Measurements from ENCODE around the gene NELFA. TPM values are rescaled to one million over a fixed set of nuclear protein-coding genes. Genes with fewer than 3 reads are reported as not detected.

NELFA gene
- total RNA-seq, 6 experiments from 2014 or later = 6.6 to 14.7 (median 8.7) TPM

DNA sequence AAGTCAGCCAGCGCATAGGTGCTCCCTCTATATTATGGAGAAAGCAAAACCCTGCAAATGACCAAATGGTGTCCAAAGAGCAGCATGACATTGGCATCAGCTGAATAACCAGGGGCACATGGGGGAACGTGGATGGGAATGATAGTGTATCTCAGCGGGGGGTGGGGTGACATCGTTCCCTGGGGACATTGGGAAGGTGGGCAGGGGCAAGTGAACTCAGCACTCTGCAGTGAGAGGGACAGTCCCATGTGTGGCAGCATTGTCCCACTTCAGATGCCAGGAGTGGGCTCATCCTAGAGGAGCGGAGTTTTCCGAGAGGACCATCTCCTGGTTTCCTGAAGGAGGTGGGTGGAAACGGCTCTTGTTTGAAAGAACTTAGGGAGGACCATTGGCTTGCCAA is 64.8 kb downstream of the NELFA start:
- H3K9me3 ChIP-seq = no peaks in the 10 kb centered on the region
- H3K27me3 ChIP-seq = no peaks in the 10 kb centered on the region
- intact Hi-C loops (cut with DNase I) = no loop called here
- H3K4me1 ChIP-seq = no peaks in the 10 kb centered on the region
- no peak for DNase-seq
- no peak overlapping the region for H3K4me3 ChIP-seq
- no peak for TF ChIP-seq POLR2A (IDR thresholded peaks at IDR 0.05)
- TF ChIP-seq, protein P1, sequence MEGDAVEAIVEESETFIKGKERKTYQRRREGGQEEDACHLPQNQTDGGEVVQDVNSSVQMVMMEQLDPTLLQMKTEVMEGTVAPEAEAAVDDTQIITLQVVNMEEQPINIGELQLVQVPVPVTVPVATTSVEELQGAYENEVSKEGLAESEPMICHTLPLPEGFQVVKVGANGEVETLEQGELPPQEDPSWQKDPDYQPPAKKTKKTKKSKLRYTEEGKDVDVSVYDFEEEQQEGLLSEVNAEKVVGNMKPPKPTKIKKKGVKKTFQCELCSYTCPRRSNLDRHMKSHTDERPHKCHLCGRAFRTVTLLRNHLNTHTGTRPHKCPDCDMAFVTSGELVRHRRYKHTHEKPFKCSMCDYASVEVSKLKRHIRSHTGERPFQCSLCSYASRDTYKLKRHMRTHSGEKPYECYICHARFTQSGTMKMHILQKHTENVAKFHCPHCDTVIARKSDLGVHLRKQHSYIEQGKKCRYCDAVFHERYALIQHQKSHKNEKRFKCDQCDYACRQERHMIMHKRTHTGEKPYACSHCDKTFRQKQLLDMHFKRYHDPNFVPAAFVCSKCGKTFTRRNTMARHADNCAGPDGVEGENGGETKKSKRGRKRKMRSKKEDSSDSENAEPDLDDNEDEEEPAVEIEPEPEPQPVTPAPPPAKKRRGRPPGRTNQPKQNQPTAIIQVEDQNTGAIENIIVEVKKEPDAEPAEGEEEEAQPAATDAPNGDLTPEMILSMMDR (IDR thresholded peaks at IDR 0.05) = no peak
- no peak overlapping the region for H3K27ac ChIP-seq
- ATAC-seq = no peak
- peaks cover 0 to 20% (median 4%) of the 10 kb centered on the region in 4 donors for H3K36me3 ChIP-seq
- 100% methylated on average over 6 of the region's 7 CpGs for WGBS (ENCODE audit: insufficient coverage, low coverage, low lambda C conversion rate, missing lambda C conversion rate)

DNA sequence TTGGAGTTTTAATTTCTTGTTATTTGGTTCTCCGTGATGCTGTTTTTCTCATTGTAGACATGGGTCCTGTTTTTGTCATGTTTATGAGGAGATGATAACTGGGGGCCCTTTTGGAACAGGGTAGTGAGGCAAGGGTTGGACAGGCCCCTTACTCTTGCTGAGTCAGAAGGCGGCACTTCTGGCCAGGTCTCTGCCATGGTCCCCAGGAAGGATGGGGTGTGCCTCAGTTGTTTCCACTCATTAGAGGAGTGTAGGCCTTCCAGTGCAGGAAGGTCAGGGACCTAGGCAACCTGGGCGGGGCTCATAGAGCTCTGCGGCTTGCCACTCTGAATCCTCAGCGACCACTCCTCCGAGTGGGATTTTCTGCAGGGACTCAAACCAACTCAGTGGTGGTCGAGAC is 68.2 kb downstream of the NELFA start:
- WGBS (ENCODE audit: insufficient coverage, low coverage, low lambda C conversion rate, missing lambda C conversion rate) = 75% methylated on average over 2 of the region's 7 CpGs
- no peaks in the 10 kb centered on the region for H3K9me3 ChIP-seq
- no peaks in the 10 kb centered on the region for H3K27me3 ChIP-seq
- peaks cover 0 to 20% (median 4%) of the 10 kb centered on the region in 4 donors for H3K36me3 ChIP-seq
- no peak overlapping the region for H3K4me3 ChIP-seq
- intact Hi-C loops (cut with DNase I) = no loop called here
- TF ChIP-seq, protein P1 (IDR thresholded peaks at IDR 0.05) = no peak
- TF ChIP-seq POLR2A (IDR thresholded peaks at IDR 0.05) = no peak
- ATAC-seq (no peak), DNase-seq (no peak)
- H3K4me1 ChIP-seq = no peaks in the 10 kb centered on the region
- H3K27ac ChIP-seq = no peak overlapping the region

DNA sequence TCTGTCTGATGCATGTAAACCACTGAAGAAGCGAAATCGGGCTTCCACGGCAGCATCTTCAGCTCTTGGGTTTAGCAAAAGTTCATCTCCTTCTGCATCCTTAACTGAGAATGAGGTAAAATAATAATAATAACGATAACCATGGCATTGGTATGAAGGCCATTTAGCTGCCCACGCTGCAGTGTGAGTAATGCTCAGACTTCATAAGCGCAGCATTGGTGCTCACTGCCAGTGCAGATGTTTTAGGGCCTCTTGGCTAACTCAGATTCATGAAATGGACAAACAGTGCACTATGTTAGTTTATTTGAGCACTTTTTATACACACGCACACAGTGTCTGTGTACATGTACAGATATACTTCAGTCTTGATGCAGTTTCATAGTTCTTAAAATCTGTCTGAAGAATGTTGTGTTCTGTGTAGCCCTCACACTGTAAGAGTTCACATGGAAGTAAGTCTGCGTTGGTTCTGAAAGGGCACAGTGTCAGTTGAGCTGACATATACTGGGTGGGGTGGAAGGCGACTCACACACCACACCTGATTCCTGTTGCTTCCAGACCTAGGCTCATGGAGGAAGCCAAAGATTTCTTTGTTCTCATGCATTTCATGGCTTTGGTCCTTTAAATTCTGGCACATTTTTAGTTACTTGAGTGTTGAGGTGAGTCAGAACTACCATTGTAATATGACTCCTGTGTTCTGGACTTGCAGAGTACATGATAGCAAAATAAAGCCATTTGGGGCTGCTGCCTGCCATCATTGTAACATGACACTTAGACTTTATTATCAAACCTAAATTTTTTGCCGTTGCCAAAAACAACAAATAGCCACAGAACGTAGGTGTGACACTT is 68.9 kb downstream of the NELFA start:
- Histone ChIP-seq H3K9me3 (no peaks in the 10 kb centered on the region), H3K27me3 (no peaks in the 10 kb centered on the region), H3K36me3 (peaks cover 0 to 24% (median 4%) of the 10 kb centered on the region in 4 donors), H3K4me3 (no peak overlapping the region), H3K4me1 (no peaks in the 10 kb centered on the region), H3K27ac (no peak overlapping the region)
- TF ChIP-seq, protein P1 (IDR thresholded peaks at IDR 0.05) = no peak
- no peak for TF ChIP-seq POLR2A (IDR thresholded peaks at IDR 0.05)
- DNase-seq (no peak), ATAC-seq (no peak)
- WGBS (ENCODE audit: insufficient coverage, low coverage, low lambda C conversion rate, missing lambda C conversion rate) = 91% methylated on average over 11 of the region's 11 CpGs
- intact Hi-C loops (cut with DNase I) = no loop called here

DNA sequence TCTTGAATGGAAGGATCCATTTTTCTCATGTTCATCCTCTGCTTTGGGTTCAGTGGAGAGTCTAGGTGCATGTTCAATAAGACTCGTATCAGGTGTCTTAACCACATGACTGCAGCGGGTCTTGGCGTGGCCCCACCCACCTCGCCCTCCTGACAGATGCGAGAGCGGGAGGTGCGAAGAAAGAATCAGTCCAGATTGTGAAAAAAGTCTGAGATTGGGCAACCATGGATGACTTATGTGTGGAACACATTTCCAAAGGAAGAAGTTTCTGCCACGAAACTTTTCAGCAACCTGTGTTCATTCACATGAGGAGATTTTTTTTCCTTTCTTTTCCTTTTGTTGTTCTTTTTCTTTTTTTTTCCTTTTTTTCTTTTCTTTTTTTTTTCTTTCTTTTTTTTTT is 70.7 kb downstream of the NELFA start:
- TF ChIP-seq, protein P1 (IDR thresholded peaks at IDR 0.05) = no peak
- TF ChIP-seq POLR2A (IDR thresholded peaks at IDR 0.05) = no peak
- no peak for DNase-seq
- H3K4me3 ChIP-seq = no peak overlapping the region
- H3K4me1 ChIP-seq = no peaks in the 10 kb centered on the region
- peaks cover 0 to 27% (median 4%) of the 10 kb centered on the region in 4 donors for H3K36me3 ChIP-seq
- H3K9me3 ChIP-seq = no peaks in the 10 kb centered on the region
- WGBS (ENCODE audit: insufficient coverage, low coverage, low lambda C conversion rate, missing lambda C conversion rate) = 96% methylated on average over 8 of the region's 8 CpGs
- intact Hi-C loops (cut with DNase I) = no loop called here
- no peak overlapping the region for H3K27ac ChIP-seq
- ATAC-seq = no peak
- no peaks in the 10 kb centered on the region for H3K27me3 ChIP-seq

All from right lobe of liver (tissue), 6 donors.